AG04450 (cell line): Measurements from ENCODE around the gene ORC4. TPM values are rescaled to one million over a fixed set of nuclear protein-coding genes. Genes with fewer than 3 reads are reported as not detected.

Experiments used
- CTCF ChIA-PET: fragments of 300-600, 350-600 bp; formaldehyde crosslinking; extraction: SDS; loops from one replicate; lab custom pipeline; 2022; ENCODE audit warnings: antibody characterized with exemption, inconsistent platforms; lab: Charles Lee
- POLR2A ChIA-PET: fragments of 350-600 bp; formaldehyde crosslinking; extraction: SDS; loops from one replicate; lab custom pipeline; 2021; ENCODE audit warnings: antibody characterized with exemption, inconsistent platforms; lab: Yijun Ruan, JAX
- DNase-seq: peaks from one replicate; pipeline ENCODE4 v3.0.0-alpha.2; 2011; ENCODE audit warnings: low read depth, low spot score
- H3K27ac ChIP-seq: one replicate; pipeline ENCODE4 v1.5.1; 2012; ENCODE audit warnings: low read depth, low read length, control low read depth
- H3K27me3 ChIP-seq: one replicate; pipeline ENCODE4 v1.6.0; 2012; ENCODE audit warnings: low read length; ENCODE audit not compliant: control insufficient read depth, insufficient read depth
- H3K4me3 ChIP-seq: 2 replicates; pipeline ENCODE4 v1.5.1; 2011; ENCODE audit warnings: mild to moderate bottlenecking, low read depth, low read length, control low read depth
- H3K9me3 ChIP-seq: 2 replicates; pipeline ENCODE4 v1.5.1; 2012; ENCODE audit warnings: low read length; ENCODE audit not compliant: control insufficient read depth, insufficient read depth
- polyA plus RNA-seq: library from polyadenylated mRNA; depleted of rRNA; stranded (reverse); fragments of >200 nt; gene quantifications from 2 replicates; pipeline ENCODE4 v1.2.3, GENCODE V29; 2011; rRNA removed
- TF ChIP-seq, protein P1 (sequence below): IDR thresholded peaks from 2 replicates; pipeline ENCODE4 v1.5.1; 2011; ENCODE audit warnings: low read depth, low read length, control low read depth, inconsistent platforms

ORC4 gene
- polyA plus RNA-seq, 1 experiment = 49.7 TPM

DNA sequence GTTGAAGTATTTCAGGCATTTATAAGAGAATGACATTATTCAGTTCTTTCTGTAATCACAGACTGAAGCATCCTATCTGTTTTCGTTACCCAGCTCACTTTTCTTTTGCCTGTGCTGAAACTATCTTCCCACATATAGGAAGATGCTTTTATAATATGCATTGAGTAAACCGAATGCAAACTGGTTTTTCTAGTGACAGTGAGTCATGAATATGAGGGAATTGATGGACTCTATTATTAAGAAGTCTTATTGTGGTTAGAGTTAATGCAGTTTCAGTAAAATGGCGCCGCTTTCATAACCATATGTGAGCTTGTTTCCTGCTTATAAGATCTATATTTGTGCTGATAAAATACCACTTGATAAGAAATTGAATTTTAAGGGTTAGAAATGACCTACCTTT is 116.5 kb downstream of the ORC4 start:
- no peaks in the 10 kb centered on the region for H3K9me3 ChIP-seq
- POLR2A ChIA-PET = no interaction called here
- TF ChIP-seq, protein P1, sequence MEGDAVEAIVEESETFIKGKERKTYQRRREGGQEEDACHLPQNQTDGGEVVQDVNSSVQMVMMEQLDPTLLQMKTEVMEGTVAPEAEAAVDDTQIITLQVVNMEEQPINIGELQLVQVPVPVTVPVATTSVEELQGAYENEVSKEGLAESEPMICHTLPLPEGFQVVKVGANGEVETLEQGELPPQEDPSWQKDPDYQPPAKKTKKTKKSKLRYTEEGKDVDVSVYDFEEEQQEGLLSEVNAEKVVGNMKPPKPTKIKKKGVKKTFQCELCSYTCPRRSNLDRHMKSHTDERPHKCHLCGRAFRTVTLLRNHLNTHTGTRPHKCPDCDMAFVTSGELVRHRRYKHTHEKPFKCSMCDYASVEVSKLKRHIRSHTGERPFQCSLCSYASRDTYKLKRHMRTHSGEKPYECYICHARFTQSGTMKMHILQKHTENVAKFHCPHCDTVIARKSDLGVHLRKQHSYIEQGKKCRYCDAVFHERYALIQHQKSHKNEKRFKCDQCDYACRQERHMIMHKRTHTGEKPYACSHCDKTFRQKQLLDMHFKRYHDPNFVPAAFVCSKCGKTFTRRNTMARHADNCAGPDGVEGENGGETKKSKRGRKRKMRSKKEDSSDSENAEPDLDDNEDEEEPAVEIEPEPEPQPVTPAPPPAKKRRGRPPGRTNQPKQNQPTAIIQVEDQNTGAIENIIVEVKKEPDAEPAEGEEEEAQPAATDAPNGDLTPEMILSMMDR = no peak
- H3K4me3 ChIP-seq = no peak overlapping the region
- no peak for DNase-seq
- no peaks in the 10 kb centered on the region for H3K27me3 ChIP-seq
- no peak overlapping the region for H3K27ac ChIP-seq
- CTCF ChIA-PET = interaction anchor here (1.3 kb wide), 1 partner anchor 977 kb away, joined by 3 read pairs; no protein-coding TSS in a partner anchor

DNA sequence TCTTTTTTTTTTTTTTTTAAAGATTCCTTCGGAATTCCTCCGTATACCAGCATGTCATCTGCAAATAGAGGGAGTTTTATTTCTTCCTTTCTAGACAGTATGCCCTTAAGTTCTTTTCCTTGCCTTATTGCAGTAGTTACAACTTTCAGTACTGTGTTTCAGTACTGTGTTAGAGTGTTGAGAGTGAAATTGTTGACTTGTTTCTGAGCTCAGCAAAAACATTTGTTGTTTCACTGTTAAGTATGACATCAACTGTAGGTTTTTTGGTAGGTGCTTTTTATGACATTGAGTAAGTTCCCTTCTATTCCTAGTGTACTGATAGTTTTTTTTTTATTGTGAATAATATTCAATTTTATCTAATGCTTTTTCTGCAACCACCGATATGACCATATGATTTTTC is 131.9 kb downstream of the ORC4 start:
- CTCF ChIA-PET = interaction anchor here (0.7 kb wide), 1 partner anchor 12 kb away, joined by 3 read pairs; no protein-coding TSS in a partner anchor
- no peak for DNase-seq
- POLR2A ChIA-PET = no interaction called here
- H3K9me3 ChIP-seq = no peaks in the 10 kb centered on the region
- H3K27ac ChIP-seq = no peak overlapping the region
- no peaks in the 10 kb centered on the region for H3K27me3 ChIP-seq
- no peak overlapping the region for H3K4me3 ChIP-seq
- TF ChIP-seq, protein P1 = no peak

DNA sequence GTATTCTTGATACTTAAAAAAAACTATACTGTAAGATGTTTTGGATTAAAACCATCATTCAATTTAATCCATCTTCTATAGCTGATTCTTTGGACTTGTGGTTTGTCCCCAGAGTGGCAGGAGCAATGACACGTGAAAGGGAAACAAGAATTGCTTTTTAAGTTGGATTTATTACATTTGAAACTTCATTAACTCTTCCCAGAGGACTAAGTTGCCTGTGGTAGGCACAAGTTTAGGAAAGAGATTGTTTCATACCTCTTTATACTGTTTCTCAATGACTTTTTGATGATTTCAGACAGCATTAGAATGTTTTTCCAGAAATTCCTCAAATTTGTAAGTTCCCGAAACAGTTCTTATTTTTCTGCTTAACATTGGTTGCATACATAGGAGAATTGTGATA is 134.4 kb downstream of the ORC4 start:
- DNase-seq = no peak
- Histone ChIP-seq H3K9me3 (no peaks in the 10 kb centered on the region), H3K27me3 (no peaks in the 10 kb centered on the region), H3K4me3 (no peak overlapping the region), H3K27ac (no peak overlapping the region)
- TF ChIP-seq, protein P1 = no peak
- ChIA-PET CTCF (interaction anchor here (1.1 to 4.3 kb wide), 3 partner anchors 24 to 803 kb away, joined by 3 to 13 read pairs (median 7); no protein-coding TSS in a partner anchor), POLR2A (no interaction called here)

DNA sequence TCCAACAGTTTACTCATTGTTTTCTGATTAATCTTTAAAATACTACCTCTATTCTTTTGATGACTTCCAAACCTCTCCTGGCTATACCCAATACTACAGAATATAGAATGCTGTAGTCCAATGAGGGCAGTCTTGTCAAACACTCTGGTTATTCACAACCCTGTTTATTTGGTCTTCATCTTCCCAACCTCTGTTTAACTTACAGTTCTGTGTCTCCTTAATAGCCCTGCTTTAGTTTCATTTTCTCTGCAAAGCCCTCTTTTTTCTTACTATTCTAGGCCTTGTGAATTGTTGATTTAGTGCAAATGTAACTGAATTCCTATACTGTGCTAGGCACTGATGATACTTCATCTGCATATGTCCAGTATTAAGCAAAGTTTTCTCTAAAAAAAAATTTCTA is 135.7 kb downstream of the ORC4 start:
- Histone ChIP-seq H3K4me3 (no peak overlapping the region), H3K27ac (no peak overlapping the region), H3K27me3 (no peaks in the 10 kb centered on the region), H3K9me3 (no peaks in the 10 kb centered on the region)
- DNase-seq = no peak
- ChIA-PET POLR2A (no interaction called here), CTCF (interaction anchor here (4.3 kb wide), 1 partner anchor 26 kb away, joined by 13 read pairs; no protein-coding TSS in a partner anchor)
- TF ChIP-seq, protein P1 = no peak

DNA sequence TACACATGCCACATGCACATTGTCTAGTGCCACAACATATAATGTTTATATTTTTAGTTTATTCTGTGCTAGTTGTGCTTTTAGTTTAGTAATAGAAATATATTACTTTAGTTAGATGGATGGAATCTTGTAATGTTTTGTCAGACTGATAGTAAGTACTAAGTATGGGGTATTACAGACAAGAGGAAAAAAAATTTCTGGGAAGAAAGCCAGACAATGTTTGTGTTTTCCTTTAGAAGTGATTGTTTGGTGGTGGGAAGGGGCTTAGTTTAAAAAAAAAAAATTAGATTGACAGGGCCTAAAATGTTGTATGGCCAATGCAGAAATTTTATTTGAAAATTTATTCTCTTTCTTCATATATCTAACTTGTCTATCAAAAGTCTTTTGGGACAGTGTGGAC is 137.9 kb downstream of the ORC4 start:
- Histone ChIP-seq H3K27ac (no peak overlapping the region), H3K9me3 (no peaks in the 10 kb centered on the region), H3K27me3 (no peaks in the 10 kb centered on the region), H3K4me3 (no peak overlapping the region)
- ChIA-PET CTCF (no interaction called here), POLR2A (no interaction called here)
- DNase-seq = no peak
- TF ChIP-seq, protein P1 = no peak

Other genes with a start within 250 kb of the ORC4 start
- gene ACVR2A, start 175.7 kb downstream of the ORC4 start, polyA plus RNA-seq = 3.3 and 5.1 TPM in 2 replicates
- gene MBD5, start 354 bp upstream of the ORC4 start, polyA plus RNA-seq = 31.5 and 40.4 TPM in 2 replicates